Ovary (tissue), 9 donors: ENCODE data around the gene ASAP2. TPM values are rescaled to one million over a fixed set of nuclear protein-coding genes. Genes with fewer than 3 reads are reported as not detected.

Experiments used
- DNase-seq, 5 donors: peaks; one replicate each; pipeline ENCODE4 v3.0.0-alpha.2; 2019 to 2020
- H3K27ac ChIP-seq, 2 donors: fragments of 200-600 bp; one replicate each; pipeline versions ENCODE4 v1.5.1 to v1.8.0; 2019 to 2022
- H3K27me3 ChIP-seq: fragments of 200-600 bp; one replicate; pipeline ENCODE4 v1.8.0; 2022
- H3K36me3 ChIP-seq: fragments of 200-600 bp; sonication (generic); one replicate; pipeline ENCODE4 v1.5.1; 2019
- H3K4me1 ChIP-seq: one replicate; pipeline ENCODE4 v1.8.1; 2013; ENCODE audit warnings: mild to moderate bottlenecking, moderate library complexity; ENCODE audit not compliant: insufficient read depth
- H3K4me3 ChIP-seq: fragments of 200-600 bp; sonication (generic); one replicate; pipeline ENCODE4 v1.5.1; 2017
- H3K9me3 ChIP-seq, 2 donors: fragments of 200-600 bp in 1 of 2; sonication (generic) in 1 of 2; one replicate each; pipeline versions ENCODE4 v1.5.1 to v1.8.1; 2013 to 2019; ENCODE audit warnings: mild to moderate bottlenecking in 1 of 2, moderate library complexity in 1 of 2
- EP300 ChIP-seq: sonication (generic); formaldehyde crosslinking; IDR thresholded peaks from one replicate; pipeline ENCODE4 v1.6.1; 2017; ENCODE audit warnings: antibody characterized with exemption
- POLR2A ChIP-seq: fragments of 450-650 bp; IDR thresholded peaks from one replicate; pipeline ENCODE4 v1.6.1; 2017; ENCODE audit warnings: antibody characterized with exemption, mild to moderate bottlenecking, moderate library complexity
- WGBS, 3 donors: extraction: QIAGEN DNeasy Blood & Tissue Kit in 1 of 3; methylation state at CpG; one replicate each; pipeline versions ENCODE4 v1.1.5 to v1.1.7; 2013 to 2017; 5-methylcytosine and 5-hydroxymethylcytosine counted together
- intact Hi-C, 4 donors: fragments of 100-400 bp; cut with DNase I; formaldehyde crosslinking; loops; one replicate each; pipeline versions ENCODE4 v1.11.0 to v1.15.1; 2022 to 2023
- polyA plus RNA-seq, 2 donors: library from polyadenylated mRNA; stranded (reverse); fragments of 200-250 nt in 1 of 2; fragments of 350-450 nt in 1 of 2; fragmentation: Illumina TruSeq in 1 of 2; extraction: RNeasy Lipid Tissue Mini Kit (QIAGEN cat#74804) in 1 of 2; gene quantifications; one replicate each; pipeline ENCODE4 v1.2.3, GENCODE V29; 2013 to 2014
- total RNA-seq, 7 donors: library from RNA; depleted of rRNA in 2 of 7; stranded (reverse); fragments of >200 nt in 2 of 7; fragmentation: NEBNext Ultra II Directional in 3 of 7; extraction: Animal tissue kit (Norgen Biotek cat#: 25700) in 3 of 7; gene quantifications; one replicate each; pipeline versions ENCODE4 v1.1.0 to v1.2.4, GENCODE V29; 2016 to 2023
- TF ChIP-seq, protein P1 (sequence below), 3 donors: fragments of 450-650 bp in 2 of 3; fragments of 200-600 bp in 1 of 3; IDR thresholded peaks; one replicate each; pipeline versions ENCODE4 v1.5.1 to v1.8.0; 2016 to 2022; ENCODE audit warnings: antibody characterized with exemption in 3 of 3, mild to moderate bottlenecking in 1 of 3
- donor health status: DM: no; HTN: no; CAD: no; lungs with moderate emphysema.
- donor health status: DM: no; HTN: no; CAD: no.
- donor health status: Bipolar disorder and iron deficiency.
- donor health status: DM: yes; HTN: yes; CAD: no.
- donor health status: DM: no; HTN: no; CAD: no.
- donor health status: DM: yes; HTN: yes; CAD: no.

The ASAP2 gene
- total and polyA plus RNA-seq, 9 donors, result 10.3 to 22.7 (median 15.5) TPM

DNA sequence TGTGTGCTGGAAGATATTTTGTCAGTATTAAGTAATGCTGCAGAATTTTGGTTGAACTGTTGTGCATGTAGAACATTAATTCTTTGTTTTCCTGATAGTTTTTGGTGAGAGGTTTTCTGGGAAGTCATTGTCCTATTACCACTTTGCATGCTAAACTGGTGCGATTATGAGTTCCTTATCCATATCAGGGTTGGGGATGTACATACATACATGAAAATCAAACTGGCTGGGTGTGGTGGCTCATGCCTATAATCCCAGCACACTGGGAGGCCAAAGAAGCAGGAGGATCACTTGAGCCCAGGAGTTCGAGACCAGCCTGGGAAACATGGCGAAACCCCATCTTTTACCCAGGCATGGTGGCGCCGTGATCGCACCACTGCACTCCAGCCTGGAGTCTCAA lies 34.6 kb downstream of the ASAP2 start:
- no peaks in the 10 kb centered on the region for H3K36me3 ChIP-seq
- H3K4me1 ChIP-seq, result peaks cover 27% of the 10 kb centered on the region

DNA sequence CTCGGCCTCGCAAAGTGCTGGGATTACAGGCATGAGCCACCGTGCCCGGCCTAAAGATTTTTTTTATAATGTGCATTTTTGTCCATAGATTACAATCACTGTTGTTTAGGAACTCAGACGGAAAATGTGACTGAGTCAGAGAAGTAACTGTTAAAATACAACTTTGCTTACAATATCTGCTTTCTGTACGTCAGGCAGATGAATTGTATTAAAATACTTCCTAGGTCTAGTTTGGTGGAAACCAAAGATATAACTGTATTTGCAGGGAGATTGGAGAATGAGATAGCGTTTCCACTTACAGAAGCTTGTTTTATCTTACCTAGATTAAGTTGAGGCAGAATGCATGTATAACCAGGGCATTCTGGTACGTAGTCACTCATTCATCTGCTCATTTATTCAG lies 36.7 kb downstream of the ASAP2 start:
- intact Hi-C loops, result no loop called here
- no peaks in the 10 kb centered on the region for H3K9me3 ChIP-seq
- no peaks in the 10 kb centered on the region for H3K27me3 ChIP-seq
- WGBS, 3 donors, result 92 to 97% (median 93%) methylated on average over 8 of the region's 8 CpGs
- peaks cover 33% of the 10 kb centered on the region for H3K4me1 ChIP-seq
- no peak for DNase-seq
- TF ChIP-seq, protein P1, sequence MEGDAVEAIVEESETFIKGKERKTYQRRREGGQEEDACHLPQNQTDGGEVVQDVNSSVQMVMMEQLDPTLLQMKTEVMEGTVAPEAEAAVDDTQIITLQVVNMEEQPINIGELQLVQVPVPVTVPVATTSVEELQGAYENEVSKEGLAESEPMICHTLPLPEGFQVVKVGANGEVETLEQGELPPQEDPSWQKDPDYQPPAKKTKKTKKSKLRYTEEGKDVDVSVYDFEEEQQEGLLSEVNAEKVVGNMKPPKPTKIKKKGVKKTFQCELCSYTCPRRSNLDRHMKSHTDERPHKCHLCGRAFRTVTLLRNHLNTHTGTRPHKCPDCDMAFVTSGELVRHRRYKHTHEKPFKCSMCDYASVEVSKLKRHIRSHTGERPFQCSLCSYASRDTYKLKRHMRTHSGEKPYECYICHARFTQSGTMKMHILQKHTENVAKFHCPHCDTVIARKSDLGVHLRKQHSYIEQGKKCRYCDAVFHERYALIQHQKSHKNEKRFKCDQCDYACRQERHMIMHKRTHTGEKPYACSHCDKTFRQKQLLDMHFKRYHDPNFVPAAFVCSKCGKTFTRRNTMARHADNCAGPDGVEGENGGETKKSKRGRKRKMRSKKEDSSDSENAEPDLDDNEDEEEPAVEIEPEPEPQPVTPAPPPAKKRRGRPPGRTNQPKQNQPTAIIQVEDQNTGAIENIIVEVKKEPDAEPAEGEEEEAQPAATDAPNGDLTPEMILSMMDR (IDR thresholded peaks at IDR 0.05), result no peak
- no peak for TF ChIP-seq EP300
- no peak for TF ChIP-seq POLR2A
- no peak overlapping the region for H3K27ac ChIP-seq
- H3K4me3 ChIP-seq, result no peak overlapping the region
- H3K36me3 ChIP-seq, result no peaks in the 10 kb centered on the region

More for the DNA sequence above, 34.6 kb downstream of the ASAP2 start:
- 93 to 95% (median 93%) methylated on average over 6 of the region's 6 CpGs for WGBS, 3 donors
- Histone ChIP-seq H3K9me3 (no peaks in the 10 kb centered on the region), H3K27ac (no peak overlapping the region), H3K27me3 (no peaks in the 10 kb centered on the region), H3K4me3 (no peak overlapping the region)
- intact Hi-C loops, result no loop called here
- TF ChIP-seq POLR2A, result no peak
- no peak for TF ChIP-seq EP300
- TF ChIP-seq, protein P1 (IDR thresholded peaks at IDR 0.05), result no peak
- no peak for DNase-seq

GRCh38 chr2:9244985-9245544 lies 38.5 kb downstream of the ASAP2 start:
- DNase-seq, result no peak
- TF ChIP-seq POLR2A (no peak), EP300 (no peak)
- TF ChIP-seq, protein P1 (IDR thresholded peaks at IDR 0.05), result no peak
- Histone ChIP-seq H3K4me3 (no peak overlapping the region), H3K36me3 (no peaks in the 10 kb centered on the region), H3K27ac (no peak overlapping the region), H3K4me1 (peaks cover 29% of the 10 kb centered on the region), H3K27me3 (no peaks in the 10 kb centered on the region), H3K9me3 (no peaks in the 10 kb centered on the region)
- WGBS, 3 donors, result 56 to 83% (median 68%) methylated on average over 7 of the region's 7 CpGs
- intact Hi-C loops, result no loop called here

GRCh38 chr2:9247177-9247576 lies 40.6 kb downstream of the ASAP2 start:
- Histone ChIP-seq H3K36me3 (no peaks in the 10 kb centered on the region), H3K27me3 (no peaks in the 10 kb centered on the region), H3K4me1 (peaks cover 20% of the 10 kb centered on the region), H3K4me3 (no peak overlapping the region), H3K9me3 (no peaks in the 10 kb centered on the region), H3K27ac (no peak overlapping the region)
- intact Hi-C loops, result no loop called here
- WGBS, 3 donors, result 43 to 61% (median 43%) methylated on average over 13 of the region's 13 CpGs
- no peak for DNase-seq
- no peak for TF ChIP-seq EP300
- TF ChIP-seq, protein P1 (IDR thresholded peaks at IDR 0.05), result no peak
- TF ChIP-seq POLR2A, result no peak
